A673 (cell line): Measurements from ENCODE around the gene KDM5D. TPM values are rescaled to one million over a fixed set of nuclear protein-coding genes. Genes with fewer than 3 reads are reported as not detected.

Source experiments
- BruUV-seq: library from RNA; stranded (reverse); fragments of 400-500 nt; replicated peaks from 2 replicates; lab custom pipeline; 2021; lab: Mats Ljungman, UMichigan
- CTCF ChIA-PET: fragments of 300-600 bp; sonication (Branson Sonifier 250); formaldehyde crosslinking; loops from one replicate; lab custom pipeline; 2022; ENCODE audit warnings: antibody characterized with exemption; lab: Charles Lee
- POLR2A ChIA-PET: fragments of 300-600 bp; sonication (Branson Sonifier 250); formaldehyde crosslinking; loops from one replicate; lab custom pipeline; 2022; ENCODE audit warnings: antibody characterized with exemption; ENCODE audit not compliant: low non-redundant PET; lab: Charles Lee
- DNase-seq: peaks from one replicate; pipeline ENCODE4 v3.0.0-alpha.2; 2015; ENCODE audit warnings: low spot score
- H3K27ac ChIP-seq: fragments of 200-600 bp; sonication (generic); 2 replicates; pipeline ENCODE4 v1.5.1; 2016; ENCODE audit warnings: mixed run types, low read depth, mild to moderate bottlenecking, mixed read lengths, antibody characterized with exemption, low read length; ENCODE audit not compliant: poor library complexity, severe bottlenecking
- H3K27me3 ChIP-seq: fragments of 200-600 bp; sonication (generic); replicated peaks from 2 replicates; pipeline ENCODE4 v1.6.1; 2017; ENCODE audit warnings: mixed run types, low read depth, mild to moderate bottlenecking, mixed read lengths, antibody characterized with exemption, low read length; ENCODE audit not compliant: insufficient read depth, poor library complexity
- H3K36me3 ChIP-seq: fragments of 200-600 bp; sonication (generic); 2 replicates; pipeline ENCODE4 v1.6.1; 2016; ENCODE audit warnings: mixed run types, mild to moderate bottlenecking, mixed read lengths, antibody characterized with exemption, low read length; ENCODE audit not compliant: insufficient read depth, poor library complexity, severe bottlenecking
- H3K4me1 ChIP-seq: fragments of 200-600 bp; sonication (generic); 2 replicates; pipeline ENCODE4 v1.6.1; 2017; ENCODE audit warnings: mixed run types, mild to moderate bottlenecking, mixed read lengths, antibody characterized with exemption, low read length; ENCODE audit not compliant: insufficient read depth, poor library complexity, severe bottlenecking
- H3K4me3 ChIP-seq: fragments of 200-600 bp; sonication (generic); 2 replicates; pipeline ENCODE4 v1.5.1; 2016; ENCODE audit warnings: low read depth, mixed run types, mild to moderate bottlenecking, mixed read lengths, low read length; ENCODE audit not compliant: poor library complexity, severe bottlenecking
- H3K9me3 ChIP-seq: fragments of 200-600 bp; sonication (generic); 2 replicates; pipeline ENCODE4 v1.6.1; 2016; ENCODE audit warnings: mixed run types, low read depth, mild to moderate bottlenecking, mixed read lengths, antibody characterized with exemption, low read length; ENCODE audit not compliant: poor library complexity, severe bottlenecking
- CTCF ChIP-seq: fragments of 300-800, 200-600 bp; sonication (generic); conservative IDR thresholded peaks from 2 replicates; pipeline ENCODE4 v1.5.1; 2017; ENCODE audit warnings: low read depth, mild to moderate bottlenecking, antibody characterized with exemption, low read length, moderate library complexity, mixed read lengths
- EZH2 ChIP-seq: fragments of 200-600 bp; sonication (generic); IDR thresholded peaks from 2 replicates; pipeline ENCODE4 v1.6.1; 2017; ENCODE audit warnings: borderline replicate concordance, low read depth, mild to moderate bottlenecking, mixed read lengths, antibody characterized with exemption, low read length; ENCODE audit not compliant: poor library complexity, severe bottlenecking
- intact Hi-C: fragments of 100-400 bp; cut with micrococcal nuclease; formaldehyde crosslinking; loops from one replicate; pipeline ENCODE4 v1.10.0; 2022; ENCODE audit not compliant: unreplicated experiment
- total RNA-seq: library from RNA; stranded (reverse); gene quantifications from 2 replicates; pipeline ENCODE4 v1.2.3, GENCODE V29; 2021

KDM5D gene
- total RNA-seq, 1 experiment from 2014 or later = not detected

- CTCF ChIA-PET = no interaction called here
- intact Hi-C loops = no loop called here
- H3K4me1 ChIP-seq = no peaks in the 10 kb centered on the region
- H3K9me3 ChIP-seq = no peaks in the 10 kb centered on the region
- POLR2A ChIA-PET = no interaction called here
- no peak overlapping the region for H3K27ac ChIP-seq
- DNase-seq = no peak
- H3K27me3 ChIP-seq = no peaks in the 10 kb centered on the region
- no peak overlapping the region for H3K4me3 ChIP-seq
- no TSS peak for BruUV-seq
- no peaks in the 10 kb centered on the region for H3K36me3 ChIP-seq
- TF ChIP-seq EZH2 (no peak), CTCF (no peak)
Observed at GRCh38 chrY:19717146-19717545, 27.4 kb downstream of the KDM5D start.

- TF ChIP-seq CTCF (no peak), EZH2 (no peak)
- no TSS peak for BruUV-seq
- Histone ChIP-seq H3K9me3 (no peaks in the 10 kb centered on the region), H3K4me1 (no peaks in the 10 kb centered on the region), H3K36me3 (no peaks in the 10 kb centered on the region), H3K27ac (no peak overlapping the region), H3K4me3 (no peak overlapping the region), H3K27me3 (no peaks in the 10 kb centered on the region)
- CTCF ChIA-PET = no interaction called here
- DNase-seq = no peak
- POLR2A ChIA-PET = no interaction called here
- intact Hi-C loops = no loop called here
Observed at GRCh38 chrY:19715226-19715625, 29.3 kb downstream of the KDM5D start.

GRCh38 chrY:19713430-19713829 lies 31.1 kb downstream of the KDM5D start:
- no peaks in the 10 kb centered on the region for H3K9me3 ChIP-seq
- BruUV-seq = no TSS peak
- intact Hi-C loops = no loop called here
- TF ChIP-seq EZH2 (no peak), CTCF (no peak)
- POLR2A ChIA-PET = no interaction called here
- CTCF ChIA-PET = no interaction called here
- no peaks in the 10 kb centered on the region for H3K27me3 ChIP-seq
- no peak overlapping the region for H3K4me3 ChIP-seq
- DNase-seq = no peak
- H3K36me3 ChIP-seq = no peaks in the 10 kb centered on the region
- no peaks in the 10 kb centered on the region for H3K4me1 ChIP-seq
- no peak overlapping the region for H3K27ac ChIP-seq
